Activated CD4-positive, alpha-beta T cell treated with anti-CD3 and anti-CD28 coated beads, Interleukin-2, amount 50 U/mL, for 16 hours (primary cell): ENCODE measurements around the gene FAM124B.
"Not testable (repeated sequence)": the region's sequence is repeated elsewhere in the genome, so short reads cannot be mapped to it uniquely, and the experiment has no call there.

Experiments used
- DNase-seq: peaks from one replicate; pipeline ENCODE4 v3.0.0-alpha.2; 2020

FAM124B gene

DNA sequence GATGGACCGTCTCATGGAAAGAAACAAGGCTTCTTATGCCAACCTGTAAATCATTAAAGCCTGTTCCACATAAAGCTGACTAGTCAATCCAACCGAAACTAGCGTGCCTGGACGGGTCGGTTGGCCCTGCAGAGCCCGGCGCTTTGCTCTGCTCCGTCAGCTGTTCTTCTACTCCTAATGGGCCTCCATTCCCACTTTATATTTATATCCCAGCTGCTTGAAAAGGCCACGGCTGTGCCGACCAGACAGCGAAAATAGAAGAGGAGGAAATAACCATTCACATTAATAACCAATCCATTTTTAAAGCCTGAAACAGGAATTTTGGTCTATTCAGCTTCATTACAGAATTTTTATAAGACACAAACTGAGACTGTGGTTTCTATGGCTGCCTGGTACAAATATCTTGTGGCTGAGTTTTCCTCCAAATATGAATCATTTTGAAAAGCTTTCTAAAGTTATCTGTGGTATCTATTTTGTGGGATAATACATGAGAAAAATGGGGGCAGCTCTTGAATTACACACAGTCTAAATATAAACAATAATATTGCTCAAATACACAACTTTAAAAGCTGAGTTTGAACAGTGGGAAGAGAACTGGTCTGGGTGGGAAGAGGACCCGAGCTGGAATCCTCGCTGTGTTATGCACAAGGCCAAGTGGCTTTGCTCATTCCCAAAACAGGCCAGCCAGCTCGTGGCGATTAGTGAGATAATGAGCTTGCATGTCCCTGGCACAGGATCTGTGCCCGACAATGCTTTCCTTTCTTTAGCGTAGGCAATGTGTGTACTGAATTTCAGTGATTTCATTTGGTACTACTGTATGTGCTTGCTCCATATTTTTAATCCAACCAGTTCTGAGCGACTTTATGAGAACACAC lies 10.5 kb upstream of the FAM124B start:
- DNase-seq, result no peak

DNA sequence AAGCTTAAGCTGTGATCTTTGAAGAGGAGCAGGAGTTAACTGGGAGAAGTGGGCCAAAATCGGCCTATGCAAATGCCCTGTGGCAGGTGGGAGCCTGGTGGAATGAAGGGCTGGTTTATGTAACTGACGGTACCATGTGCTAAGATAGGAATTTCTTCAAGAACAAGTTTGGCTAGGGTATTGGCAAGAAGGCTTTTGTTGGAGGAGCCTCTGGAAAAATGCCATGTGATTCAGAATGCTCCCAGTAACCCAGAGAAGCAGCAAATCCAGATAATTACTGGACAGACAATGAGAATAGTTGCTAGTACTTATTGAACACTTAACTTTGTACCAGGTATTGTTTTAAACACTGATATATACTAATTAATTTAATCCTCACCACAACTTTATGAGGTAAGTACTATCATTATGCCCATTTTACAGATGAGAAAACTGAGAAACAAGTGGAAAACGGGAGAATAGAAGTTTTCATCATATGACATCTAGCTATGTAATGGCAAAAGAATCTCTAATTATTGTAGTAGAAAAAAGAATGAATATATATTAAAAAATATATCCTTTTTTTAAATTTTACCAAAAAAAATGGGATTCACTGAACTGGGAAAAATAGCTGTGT lies 9.1 kb upstream of the FAM124B start:
- DNase-seq, result no peak

DNA sequence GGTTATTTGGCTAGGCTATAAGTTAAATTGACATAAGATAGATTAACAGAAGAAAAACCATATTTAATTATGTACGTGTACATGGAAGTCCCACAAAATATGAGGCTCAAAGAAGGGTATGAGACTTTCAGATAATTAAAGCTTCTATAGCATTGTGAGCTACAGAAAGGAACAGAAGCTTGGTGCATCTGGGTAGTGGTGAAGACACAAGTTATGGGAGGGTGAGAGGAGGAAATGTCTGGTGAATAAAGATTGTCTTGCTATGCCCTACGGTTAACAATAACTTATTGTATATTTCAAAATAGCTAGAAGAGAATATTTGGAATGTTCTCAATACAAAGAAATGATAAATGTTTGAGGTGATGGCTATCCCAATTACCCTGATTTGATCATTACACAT lies 6.8 kb upstream of the FAM124B start:
- DNase-seq, result no peak

DNA sequence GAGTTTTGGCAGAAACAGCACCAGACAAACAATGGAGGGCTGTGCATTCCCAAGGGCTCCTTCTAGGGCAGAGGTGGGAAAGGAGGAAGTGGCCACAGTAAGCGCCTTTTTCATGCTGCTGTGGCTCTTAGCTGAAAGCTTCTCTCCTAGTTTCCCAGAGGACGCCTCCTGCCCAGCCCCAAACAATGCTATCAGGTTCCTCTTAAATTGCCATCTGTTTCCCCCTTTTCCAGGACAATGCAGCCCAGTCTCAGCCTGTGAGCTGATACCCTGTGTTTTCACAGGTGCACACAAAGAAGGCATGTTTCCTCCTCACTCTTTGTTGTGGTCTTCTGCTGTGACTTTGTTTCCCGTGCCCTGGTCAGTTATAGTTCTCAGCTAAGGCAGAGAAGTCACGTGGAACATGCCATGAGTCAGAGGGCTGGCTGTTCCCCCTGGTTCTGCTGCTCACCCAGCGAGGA lies 5.4 kb upstream of the FAM124B start:
- DNase-seq, result no peak

DNA sequence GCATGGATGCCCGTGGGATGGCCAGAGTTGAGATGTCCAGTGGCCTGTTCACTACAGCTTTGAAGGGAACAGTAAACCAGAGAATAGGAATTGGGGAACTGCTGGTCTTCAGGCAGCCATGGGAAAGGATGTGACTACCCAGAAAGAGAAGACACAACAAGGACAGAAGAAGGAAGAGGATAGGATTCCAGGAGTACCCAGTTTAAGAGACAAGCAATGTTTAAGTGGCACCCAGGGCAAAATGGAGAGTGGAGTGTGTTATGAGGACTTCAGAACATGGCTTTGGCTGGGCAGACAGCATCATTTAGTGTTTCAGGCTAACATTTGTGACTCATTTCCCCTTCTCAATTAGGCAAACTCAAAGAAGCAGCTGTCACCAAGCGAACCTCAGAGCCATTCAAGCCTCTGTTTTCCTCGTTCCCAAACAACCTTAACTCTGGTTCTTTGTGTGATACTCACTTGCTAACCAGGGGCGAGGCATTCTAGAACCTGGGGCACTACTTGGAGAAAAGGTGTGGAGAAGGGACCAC lies 4.0 kb upstream of the FAM124B start:
- peak; percentile 12 for DNase-seq

DNA sequence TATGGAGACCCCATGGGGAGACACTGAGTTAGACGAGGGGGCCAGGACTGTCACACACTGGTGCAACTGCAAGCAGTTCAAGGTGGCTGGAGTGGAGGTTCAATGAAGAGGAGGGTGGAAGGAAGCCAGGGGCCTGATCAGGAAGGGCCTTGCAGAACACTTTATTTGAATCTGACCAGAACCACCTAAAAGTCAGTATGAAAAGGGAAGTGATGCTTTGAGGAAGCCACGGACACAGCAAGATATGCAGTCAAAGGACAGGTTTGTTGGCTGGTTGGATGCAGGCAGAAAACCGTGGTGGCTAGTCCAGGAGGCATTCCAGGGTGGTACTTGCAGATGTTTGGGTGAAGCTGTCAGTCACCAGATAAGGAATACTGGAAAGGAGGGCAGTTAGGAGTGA lies 3.5 kb upstream of the FAM124B start:
- DNase-seq, result no peak

DNA sequence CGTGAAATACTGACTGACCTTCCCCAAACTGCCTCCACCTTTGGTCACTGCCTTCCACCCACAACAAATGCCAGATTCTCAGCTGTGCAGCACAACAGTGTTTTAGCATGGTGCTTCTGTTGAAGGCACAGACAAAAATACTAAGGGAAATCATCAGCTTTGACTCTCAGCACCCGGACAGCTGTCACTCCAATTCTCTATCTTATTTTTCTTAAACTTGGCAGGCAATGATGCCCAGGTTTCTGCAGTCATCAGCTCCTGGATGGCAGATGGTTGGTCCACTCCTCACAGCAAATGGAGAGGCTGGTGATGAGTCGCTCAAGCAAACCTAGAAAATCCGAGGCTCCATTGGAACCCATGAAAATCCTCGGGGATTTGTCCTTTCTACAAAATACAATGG lies 2.9 kb upstream of the FAM124B start:
- DNase-seq, result no peak

DNA sequence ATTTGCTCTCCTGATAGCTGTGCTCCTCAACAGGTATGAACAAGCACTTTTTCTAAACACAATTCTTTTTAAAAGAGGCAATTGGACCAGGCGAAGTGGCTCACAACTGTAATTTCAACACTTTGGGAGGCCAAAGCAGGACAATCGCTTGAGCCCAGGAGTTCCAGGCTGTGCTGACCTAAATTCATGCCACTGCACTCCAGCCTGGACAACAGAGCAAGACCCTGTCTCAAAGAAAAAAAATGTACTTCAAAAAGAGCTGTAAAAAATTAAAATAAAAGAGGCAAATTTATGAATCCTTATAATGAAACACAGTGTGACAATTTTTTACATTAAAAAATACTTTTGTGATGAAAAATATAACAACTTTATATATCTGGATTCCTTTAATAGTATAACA lies 1.8 kb upstream of the FAM124B start:
- DNase-seq, result no peak

DNA sequence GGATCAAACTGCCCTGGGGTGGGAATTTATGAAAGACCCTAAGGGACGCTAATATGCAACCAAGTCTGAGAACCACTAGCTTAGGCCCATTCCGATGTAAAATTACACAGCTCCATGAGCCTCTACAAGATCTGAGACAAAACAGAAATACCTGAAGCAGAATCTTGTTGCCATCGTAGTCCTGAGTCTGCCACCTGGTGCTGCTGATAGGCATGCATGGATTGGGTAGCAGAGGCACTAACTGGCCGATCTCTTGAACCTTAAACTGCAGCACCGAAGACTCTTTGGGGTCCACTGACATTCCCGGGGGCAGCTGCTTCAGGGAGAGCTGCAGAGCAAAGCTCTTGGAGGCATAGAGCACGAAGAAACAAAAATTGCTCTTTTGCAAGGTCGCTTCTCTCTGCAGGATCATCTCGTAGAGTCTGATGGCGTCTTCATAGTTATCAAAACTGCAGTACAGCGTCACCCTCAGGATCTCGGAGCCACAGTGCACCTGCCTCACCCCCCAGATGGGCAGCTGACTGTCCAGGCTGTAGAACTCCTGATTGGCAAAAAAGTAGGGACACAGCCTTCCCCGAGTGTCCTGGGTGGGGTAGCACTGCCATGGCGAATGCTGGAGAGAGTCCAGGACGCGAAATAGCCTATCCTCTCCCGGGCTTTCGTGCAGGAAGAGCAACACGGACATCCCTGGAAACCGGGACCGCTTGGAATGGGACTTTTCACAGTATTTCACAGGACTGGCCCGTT lies 848 bp downstream of the FAM124B start:
- no peak for DNase-seq

DNA sequence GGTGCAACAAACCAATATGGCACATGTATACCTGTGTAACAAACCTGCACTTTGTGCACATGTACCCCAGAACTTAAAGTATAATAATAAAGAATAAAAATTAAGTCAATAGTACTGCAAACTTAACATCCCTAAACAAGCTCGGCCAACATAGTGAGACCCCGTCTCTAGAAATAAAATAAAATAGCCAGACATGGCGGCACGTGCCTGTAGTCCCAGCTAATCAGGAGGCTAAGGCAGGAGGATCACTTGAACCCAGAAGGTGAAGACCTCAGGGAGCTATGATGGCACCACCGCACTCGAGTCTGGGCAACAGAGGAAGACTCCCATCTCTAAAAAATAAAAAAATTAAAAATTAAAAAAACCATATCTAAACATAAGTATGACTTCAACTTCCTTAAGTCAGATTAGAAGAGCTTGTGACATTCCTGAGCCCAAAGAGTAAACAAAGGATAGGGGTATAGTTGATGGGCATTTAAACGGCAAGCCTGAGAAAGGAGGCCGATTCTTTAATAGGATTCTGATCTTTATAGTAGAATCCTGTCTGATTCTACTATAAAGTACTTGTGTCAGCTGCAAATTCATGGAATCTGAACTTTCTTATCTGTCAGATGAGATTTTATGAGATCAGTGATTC lies 1.6 kb downstream of the FAM124B start:
- DNase-seq, result no peak

DNA sequence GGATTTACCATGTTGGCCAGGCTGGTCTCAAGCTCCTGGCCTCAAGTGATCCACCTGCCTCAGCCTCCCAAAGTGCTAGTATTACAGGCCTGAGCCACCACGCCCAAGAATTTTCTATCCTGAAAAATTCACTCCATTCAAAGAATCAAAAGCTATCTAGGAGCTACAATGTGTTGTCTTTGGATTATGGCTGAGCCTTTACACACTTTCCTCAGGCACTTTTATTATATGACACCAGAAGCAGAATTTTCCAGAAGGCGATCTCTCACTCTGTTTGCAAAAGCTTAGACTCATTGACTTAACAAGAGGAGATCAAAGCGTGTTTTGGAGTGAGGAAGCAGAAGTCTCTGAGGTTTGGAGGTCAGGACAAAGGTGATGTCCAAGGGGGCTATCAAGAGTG lies 3.6 kb downstream of the FAM124B start:
- DNase-seq, result no peak

DNA sequence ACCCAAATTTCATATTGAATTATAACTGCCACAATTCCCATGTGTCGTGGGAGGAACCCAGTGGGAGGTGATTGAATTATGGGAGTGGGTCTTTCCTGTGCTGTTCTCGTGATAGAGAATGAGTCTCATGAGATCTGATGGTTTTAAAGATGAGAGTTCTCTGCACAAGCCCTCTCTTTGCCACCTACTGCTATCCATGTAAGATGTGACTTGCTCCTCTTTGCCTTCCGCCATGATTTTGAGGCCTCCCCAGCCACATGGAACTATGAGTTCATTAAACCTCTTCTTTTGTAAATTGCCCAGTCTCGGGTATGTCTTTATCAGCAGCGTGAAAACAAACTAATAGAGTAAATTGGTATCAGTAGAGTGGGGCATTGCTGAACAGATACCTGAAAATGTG lies 4.8 kb downstream of the FAM124B start:
- not testable (repeated sequence) for DNase-seq

DNA sequence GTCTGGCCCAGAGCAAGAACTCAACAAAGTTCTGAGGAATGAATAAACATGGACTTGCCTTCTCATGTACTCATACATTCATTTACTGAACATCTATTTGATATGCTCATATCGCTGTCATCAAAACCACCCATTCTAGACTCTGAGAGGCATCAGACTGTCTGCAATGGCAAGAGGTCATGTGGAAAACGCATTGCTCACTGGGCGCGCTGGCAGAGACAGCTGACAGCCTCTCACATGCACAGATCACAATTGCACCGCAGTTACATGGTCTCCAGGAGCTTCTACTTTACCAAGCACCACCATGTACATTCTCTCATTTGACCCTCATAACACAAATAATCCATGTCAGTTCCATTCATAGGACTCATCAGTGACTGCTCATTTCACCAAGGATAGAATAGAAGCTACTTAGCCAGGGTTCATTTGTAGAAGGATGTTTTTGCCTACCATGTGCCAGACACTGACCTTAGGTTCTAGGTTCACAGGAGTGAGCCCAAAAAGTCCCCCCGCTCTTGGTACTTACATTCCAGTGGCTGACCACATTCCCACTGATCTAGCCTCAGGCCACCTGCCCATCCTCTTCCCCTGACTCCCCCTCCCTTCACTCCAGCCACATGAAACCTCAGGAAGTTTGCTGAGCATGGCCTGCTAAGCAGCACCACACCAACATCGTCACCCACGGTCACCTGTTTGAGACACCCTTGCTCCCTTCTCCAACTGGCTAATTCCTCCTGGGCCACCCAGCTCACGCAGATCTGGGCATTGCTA lies 6.1 kb downstream of the FAM124B start:
- no peak for DNase-seq

DNA sequence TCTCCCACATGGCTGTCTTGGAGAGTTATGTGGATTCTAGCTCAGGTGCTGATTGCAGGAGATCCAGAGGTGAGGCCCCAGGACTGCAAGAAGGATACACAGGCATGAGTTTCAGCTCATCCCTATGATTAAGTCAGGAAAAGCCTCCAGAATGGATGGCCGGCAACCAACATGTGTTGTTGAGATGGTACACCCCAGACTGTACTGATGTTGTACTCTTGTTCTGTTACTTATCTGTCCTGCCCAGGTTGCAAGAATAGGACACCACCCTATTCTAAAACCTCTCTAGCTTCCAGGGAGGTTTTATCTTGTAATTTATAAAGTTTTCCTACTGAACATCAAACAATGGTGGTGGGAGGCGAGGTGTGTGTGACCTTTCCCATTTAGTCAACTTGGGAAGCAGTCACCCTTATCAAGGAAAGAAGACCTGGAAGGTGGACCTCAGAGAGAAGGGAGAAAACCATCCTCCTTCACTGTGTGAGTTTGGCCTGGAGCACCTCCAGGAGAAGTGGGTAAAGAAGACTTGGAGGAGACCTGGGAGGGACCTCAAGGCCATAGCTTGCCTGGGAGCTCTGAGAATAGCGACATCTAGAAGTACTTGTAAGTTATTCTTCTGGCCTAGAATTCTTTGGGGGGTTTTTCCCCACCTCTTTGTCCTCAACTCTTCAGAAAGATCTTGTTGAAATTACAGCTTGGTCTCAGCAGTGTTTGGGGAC lies 8.6 kb downstream of the FAM124B start:
- DNase-seq, result no peak

DNA sequence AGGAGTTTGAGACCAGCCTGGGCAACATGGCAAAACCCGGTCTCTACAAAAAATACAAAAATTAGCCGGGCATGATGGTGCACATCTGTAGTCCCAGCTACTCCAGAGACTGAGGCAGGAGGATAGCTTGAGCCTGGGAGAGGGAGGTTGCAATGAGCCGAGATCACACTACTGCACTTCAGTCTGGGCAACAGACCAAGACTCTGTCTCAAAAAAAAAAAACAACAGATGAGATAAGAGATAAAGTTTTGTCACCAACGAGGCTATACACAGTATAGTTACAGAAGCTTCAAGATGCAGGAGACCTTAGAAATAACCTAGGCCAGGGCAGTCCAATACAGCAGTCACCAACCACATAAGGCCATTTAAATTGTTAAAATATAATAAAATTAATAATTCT lies 9.4 kb downstream of the FAM124B start:
- no peak for DNase-seq

DNA sequence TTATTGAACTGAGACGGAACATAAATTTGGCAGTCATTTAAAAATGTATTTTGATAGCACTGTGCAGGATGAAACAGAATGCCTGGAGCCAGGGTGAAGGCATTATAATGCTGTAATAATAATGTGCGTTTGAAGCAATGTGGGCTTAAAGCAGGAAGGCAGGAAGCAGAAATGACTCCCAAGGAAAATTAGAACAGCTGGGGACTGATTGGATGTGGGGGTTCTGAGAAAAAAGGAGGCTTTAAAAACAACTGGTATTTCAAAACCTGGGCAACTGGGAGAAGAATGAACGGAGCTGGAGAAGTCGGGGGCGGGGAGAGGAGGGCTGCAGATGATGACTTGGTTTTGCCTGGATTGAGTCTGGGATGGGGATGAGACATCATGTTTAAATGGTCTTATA lies 12.6 kb downstream of the FAM124B start:
- no peak for DNase-seq

DNA sequence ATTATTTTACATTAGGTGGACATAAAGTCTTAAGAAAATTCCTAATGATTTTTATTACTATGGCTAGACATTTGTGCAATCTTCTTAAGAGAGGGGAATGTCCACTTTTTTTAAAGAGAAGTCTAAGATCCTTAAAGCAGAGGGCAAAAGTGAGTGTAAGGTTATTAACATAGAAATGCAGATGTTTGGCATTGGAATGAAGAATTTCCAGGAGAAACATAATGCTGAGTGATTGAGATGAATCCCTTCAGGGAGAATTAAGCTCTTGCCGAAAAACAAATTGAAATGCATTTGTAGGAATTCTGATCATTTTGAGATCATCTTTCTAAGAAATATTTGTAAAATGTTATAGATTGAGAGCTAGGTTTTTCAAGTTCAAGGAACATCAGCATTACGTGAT lies 15.0 kb downstream of the FAM124B start:
- DNase-seq, result no peak

DNA sequence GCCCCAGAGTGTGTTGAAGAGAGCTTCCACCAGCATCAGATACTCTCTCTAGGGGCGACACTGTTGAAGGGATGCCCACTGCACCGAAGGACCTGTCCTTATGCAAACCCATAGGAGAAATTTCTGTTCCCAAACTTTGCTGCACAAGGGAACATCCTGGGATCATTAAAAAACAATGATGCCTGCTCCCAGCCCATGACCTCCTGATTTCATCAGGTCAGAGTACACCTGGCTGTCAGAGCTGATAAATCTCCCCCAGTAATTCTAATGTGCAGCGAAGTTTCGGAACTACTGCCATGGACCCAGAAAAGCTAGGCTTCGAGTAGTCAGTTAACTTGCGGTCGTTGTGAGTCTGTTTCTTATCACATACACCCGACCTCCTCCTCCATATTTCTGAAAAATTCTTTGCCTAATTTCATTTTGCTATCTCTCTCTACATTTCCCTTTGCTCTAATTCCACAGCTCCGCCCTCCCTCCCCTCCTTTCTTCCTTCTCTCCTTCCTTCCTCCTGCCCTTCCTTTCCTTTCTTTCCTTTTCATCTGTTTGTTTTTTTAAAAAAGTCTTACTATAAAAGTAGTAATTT lies 18.8 kb downstream of the FAM124B start:
- no peak for DNase-seq

DNA sequence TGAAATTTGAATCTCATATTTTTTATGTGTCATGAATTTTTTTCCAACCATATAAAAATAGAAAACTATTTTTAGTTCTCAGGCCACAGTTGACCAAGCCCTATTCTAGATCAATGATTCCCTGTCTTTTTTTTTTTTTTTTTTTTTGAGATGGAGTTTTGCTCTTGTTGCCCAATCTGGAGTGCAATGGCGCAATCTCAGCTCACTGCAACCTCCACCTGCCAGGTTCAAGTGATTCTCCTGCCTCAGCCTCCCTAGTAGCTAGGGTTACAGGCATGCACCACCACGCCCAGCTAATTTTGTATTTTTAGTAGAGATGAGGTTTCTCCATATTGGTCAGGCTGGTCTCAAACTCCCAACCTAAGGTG lies 19.6 kb downstream of the FAM124B start:
- DNase-seq, result not testable (repeated sequence)

DNA sequence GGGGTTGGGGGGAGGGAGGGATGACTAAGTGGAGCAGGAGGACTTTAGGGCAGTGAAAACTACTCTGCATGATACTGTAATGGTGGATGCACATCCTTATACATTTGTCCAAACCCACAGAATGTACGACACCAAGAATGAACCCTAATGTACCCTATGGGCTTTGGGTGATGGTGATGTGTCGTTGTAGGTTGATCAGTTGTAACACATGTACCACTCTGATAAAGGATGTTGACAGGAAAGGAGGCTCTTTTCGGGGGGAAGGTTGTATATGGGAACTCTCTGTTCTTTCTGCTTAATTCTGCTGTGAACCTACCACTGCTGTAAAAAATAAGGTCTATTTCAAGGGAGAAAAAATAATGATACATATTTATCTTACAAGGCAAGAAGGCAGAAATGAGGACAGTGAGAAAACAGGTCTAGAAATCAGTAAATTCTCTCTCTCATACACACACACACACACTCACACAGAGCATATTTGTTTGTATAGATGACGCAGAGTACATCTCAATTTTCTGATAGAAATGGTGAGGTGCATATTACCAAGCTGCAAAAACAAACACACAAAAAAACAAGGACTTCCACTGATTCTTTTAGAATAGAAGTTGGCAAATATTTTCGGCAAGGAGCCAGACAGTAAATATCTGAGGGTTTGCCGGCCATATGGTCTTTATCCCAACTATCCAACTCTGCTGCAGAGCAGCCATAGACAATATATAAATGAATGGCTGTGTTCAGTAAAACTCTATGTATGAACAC lies 20.2 kb downstream of the FAM124B start:
- DNase-seq, result no peak
